Measurements from ENCODE around the gene C21orf91. TPM values are rescaled to one million over a fixed set of nuclear protein-coding genes. Genes with fewer than 3 reads are reported as not detected.

C21orf91 gene
- total RNA-seq, 4 donors from 2014 or later = 4.0 to 8.5 (median 5.6) TPM

DNA sequence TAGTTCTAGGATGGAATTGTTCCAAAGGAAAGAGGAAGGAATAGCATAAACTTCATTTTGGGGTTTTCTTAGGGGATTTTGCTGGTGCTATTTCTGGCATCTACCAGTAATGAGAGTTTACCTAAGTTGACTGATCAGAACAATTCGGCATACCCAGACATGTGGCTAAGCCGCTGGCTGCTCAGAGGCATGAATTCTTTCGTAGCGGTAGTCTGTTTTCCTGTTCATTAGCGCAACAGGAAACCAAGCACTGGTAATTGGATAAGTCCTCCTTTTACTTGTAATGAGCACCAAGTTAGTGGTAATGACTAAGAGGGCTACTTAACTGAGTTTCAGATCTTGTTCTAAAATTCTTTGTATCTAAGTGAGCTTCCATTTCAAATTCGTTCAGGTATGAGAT is 38.6 kb downstream of the C21orf91 start:
- DNase-seq (no peak), ATAC-seq (no peak)
- Histone ChIP-seq H3K4me3 (no peak overlapping the region), H3K27me3 (no peaks in the 10 kb centered on the region), H3K36me3 (no peaks in the 10 kb centered on the region), H3K9me3 (no peaks in the 10 kb centered on the region), H3K4me1 (no peaks in the 10 kb centered on the region), H3K27ac (no peak overlapping the region)
- intact Hi-C loops (cut with DNase I; ENCODE audit: low total_unique reads) (no loop called here), in situ Hi-C loops (cut with MboI; ENCODE audit: low sequenced_read_pairs in 4 of 4) (no loop called here)
- TF ChIP-seq POLR2A (IDR thresholded peaks at IDR 0.05) = no peak
- TF ChIP-seq, protein P1, sequence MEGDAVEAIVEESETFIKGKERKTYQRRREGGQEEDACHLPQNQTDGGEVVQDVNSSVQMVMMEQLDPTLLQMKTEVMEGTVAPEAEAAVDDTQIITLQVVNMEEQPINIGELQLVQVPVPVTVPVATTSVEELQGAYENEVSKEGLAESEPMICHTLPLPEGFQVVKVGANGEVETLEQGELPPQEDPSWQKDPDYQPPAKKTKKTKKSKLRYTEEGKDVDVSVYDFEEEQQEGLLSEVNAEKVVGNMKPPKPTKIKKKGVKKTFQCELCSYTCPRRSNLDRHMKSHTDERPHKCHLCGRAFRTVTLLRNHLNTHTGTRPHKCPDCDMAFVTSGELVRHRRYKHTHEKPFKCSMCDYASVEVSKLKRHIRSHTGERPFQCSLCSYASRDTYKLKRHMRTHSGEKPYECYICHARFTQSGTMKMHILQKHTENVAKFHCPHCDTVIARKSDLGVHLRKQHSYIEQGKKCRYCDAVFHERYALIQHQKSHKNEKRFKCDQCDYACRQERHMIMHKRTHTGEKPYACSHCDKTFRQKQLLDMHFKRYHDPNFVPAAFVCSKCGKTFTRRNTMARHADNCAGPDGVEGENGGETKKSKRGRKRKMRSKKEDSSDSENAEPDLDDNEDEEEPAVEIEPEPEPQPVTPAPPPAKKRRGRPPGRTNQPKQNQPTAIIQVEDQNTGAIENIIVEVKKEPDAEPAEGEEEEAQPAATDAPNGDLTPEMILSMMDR (IDR thresholded peaks at IDR 0.05 in 4 of 5, conservative IDR thresholded peaks at IDR 0.05 in 1 of 5) = no peak

DNA sequence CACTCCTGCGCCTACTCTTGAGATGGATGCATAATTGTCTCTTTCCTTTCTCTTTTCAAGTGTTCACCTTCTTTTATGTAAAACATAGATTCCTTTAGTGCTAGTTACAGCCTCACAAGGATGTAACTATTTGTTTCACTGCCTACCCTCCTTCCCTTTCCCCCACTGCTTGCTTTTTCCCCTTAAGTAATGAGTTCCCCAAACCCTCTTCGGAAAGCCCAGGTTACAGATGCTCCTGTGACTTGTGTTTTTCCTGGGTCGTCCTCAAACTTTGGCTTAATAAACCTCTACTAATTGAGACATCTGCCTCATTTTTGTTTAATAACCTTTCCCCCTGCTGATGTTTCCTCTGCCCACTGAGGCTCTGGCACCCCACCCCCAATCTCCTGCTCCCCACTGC is 39.2 kb downstream of the C21orf91 start:
- Histone ChIP-seq H3K4me1 (no peaks in the 10 kb centered on the region), H3K27me3 (no peaks in the 10 kb centered on the region), H3K36me3 (no peaks in the 10 kb centered on the region), H3K27ac (no peak overlapping the region), H3K4me3 (no peak overlapping the region), H3K9me3 (no peaks in the 10 kb centered on the region)
- no peak for ATAC-seq
- in situ Hi-C loops (cut with MboI; ENCODE audit: low sequenced_read_pairs in 4 of 4) (no loop called here), intact Hi-C loops (cut with DNase I; ENCODE audit: low total_unique reads) (no loop called here)
- DNase-seq = no peak
- TF ChIP-seq, protein P1 (IDR thresholded peaks at IDR 0.05 in 4 of 5, conservative IDR thresholded peaks at IDR 0.05 in 1 of 5) = no peak
- no peak for TF ChIP-seq POLR2A (IDR thresholded peaks at IDR 0.05)

DNA sequence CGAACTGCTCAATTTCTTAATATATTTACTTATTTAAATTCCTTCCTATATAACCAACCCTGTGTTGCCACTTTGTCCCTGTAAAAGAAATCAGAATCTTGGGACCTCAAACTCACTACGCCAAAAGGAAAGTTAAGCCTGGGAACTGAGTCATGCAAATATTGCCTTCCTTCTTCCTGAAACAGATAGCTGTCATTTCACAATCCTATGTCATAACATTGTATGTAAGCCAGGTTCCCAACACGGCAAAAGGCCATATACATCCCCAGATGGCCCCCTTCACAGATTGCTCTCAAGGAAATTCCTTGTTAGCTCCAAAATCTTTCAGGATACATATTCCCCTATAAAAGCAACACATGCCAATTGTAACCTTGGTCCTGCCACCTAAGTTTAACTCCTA is 39.7 kb downstream of the C21orf91 start:
- Histone ChIP-seq H3K4me3 (no peak overlapping the region), H3K27me3 (no peaks in the 10 kb centered on the region), H3K36me3 (no peaks in the 10 kb centered on the region), H3K27ac (no peak overlapping the region), H3K4me1 (no peaks in the 10 kb centered on the region), H3K9me3 (no peaks in the 10 kb centered on the region)
- in situ Hi-C loops (cut with MboI; ENCODE audit: low sequenced_read_pairs in 4 of 4) = no loop called here
- TF ChIP-seq, protein P1 (IDR thresholded peaks at IDR 0.05 in 4 of 5, conservative IDR thresholded peaks at IDR 0.05 in 1 of 5) = no peak
- no peak for TF ChIP-seq POLR2A (IDR thresholded peaks at IDR 0.05)
- intact Hi-C loops (cut with DNase I; ENCODE audit: low total_unique reads) = no loop called here
- ATAC-seq = no peak
- DNase-seq = no peak

DNA sequence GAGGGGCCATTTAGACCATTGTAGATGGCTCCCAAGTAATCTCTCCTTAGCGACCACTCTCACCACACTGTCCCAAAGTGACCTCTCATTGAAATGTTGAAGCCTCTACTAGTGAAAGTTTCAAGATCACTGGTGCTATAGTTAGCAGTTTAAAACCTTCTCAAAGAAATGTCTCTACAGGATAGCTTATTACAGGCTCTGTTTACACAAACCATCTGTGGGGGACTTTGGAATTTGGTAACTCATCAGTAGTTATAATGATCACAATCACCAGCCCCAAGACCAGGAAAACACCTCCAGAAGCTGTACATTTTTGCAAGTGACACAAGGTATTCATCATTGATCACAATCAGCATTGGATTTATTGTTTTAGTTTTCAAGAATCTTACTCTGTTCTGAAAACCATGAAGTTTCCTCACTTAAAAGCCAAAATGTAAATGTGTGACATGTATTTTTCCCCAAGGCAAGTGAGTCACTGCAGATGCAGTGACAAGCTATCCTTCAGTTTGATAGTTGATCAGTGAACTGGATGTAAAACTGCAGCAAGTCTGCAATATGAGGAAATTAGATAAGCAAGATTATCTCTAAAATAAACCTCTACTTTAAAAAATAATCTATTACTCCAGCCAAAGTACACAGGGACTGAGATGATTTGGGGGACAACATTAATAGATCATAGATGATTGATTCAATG is 41.9 kb downstream of the C21orf91 start:
- no peaks in the 10 kb centered on the region for H3K27me3 ChIP-seq
- ATAC-seq (no peak), DNase-seq (no peak)
- no peak overlapping the region for H3K27ac ChIP-seq
- no peak overlapping the region for H3K4me3 ChIP-seq
- H3K4me1 ChIP-seq = no peaks in the 10 kb centered on the region
- intact Hi-C loops (cut with DNase I; ENCODE audit: low total_unique reads) (no loop called here), in situ Hi-C loops (cut with MboI; ENCODE audit: low sequenced_read_pairs in 4 of 4) (no loop called here)
- no peaks in the 10 kb centered on the region for H3K36me3 ChIP-seq
- H3K9me3 ChIP-seq = no peaks in the 10 kb centered on the region
- no peak for TF ChIP-seq POLR2A (IDR thresholded peaks at IDR 0.05)
- TF ChIP-seq, protein P1 (IDR thresholded peaks at IDR 0.05 in 4 of 5, conservative IDR thresholded peaks at IDR 0.05 in 1 of 5) = no peak
